Renal pelvis (tissue), 4 donors: ENCODE results near the gene EIF5B. TPM values are rescaled to one million over a fixed set of nuclear protein-coding genes. Genes with fewer than 3 reads are reported as not detected.
"Not testable (repeated sequence)": the region's sequence is repeated elsewhere in the genome, so short reads cannot be mapped to it uniquely, and the experiment has no call there.

Experiments used
- DNase-seq: peaks from one replicate; pipeline ENCODE4 v3.0.0-alpha.2; 2013
- polyA plus RNA-seq, 3 donors: library from polyadenylated mRNA; unstranded; fragments of 120-200 nt; gene quantifications; one replicate each; pipeline ENCODE4 v1.2.1, GENCODE V29; 2013; ENCODE audit not compliant: insufficient read length in 3 of 3

EIF5B gene
- polyA plus RNA-seq, 3 donors, result 60.6 to 76.2 (median 65.0) TPM

GRCh38 chr2:99354825-99355224, 17.6 kb downstream of the EIF5B start:
- not testable (repeated sequence) for DNase-seq

DNA sequence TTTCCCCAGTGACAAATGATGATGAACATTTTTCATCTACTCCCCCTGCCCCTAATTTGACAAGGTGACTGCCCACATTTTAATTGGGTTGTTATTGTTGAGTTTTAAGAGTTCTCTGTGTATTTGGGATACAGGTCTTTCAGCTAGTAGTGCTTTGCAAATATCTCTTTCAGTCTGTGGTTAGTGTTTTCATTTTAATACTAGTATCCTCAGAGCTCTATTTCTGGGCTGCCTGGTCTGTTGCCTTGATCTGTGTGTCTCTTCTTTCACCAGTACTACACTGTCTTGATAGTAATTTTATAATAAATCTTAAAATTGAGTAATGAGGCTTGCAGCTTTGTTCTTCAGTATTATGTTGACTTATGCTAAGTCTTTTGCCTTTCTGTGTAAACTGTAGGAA, 19.7 kb downstream of the EIF5B start:
- no peak for DNase-seq

DNA sequence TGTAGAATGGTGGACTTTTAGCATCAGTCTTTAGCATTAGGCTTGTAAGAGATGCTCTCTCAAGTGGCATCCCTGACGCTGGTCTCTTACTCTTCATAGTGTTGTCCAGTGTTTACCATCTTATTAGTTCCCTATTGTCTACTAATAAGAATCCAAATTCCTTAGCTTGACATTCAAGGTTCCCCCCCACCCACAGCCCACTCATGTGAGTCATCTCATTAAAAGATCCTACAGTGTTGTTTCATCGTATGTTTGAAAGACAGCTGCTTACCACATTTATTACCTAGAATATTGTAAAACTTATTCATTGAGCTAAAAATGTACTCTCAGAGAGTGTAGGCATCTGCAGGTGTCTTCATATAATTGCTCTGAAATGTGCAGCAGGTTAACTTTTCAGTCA, 28.5 kb downstream of the EIF5B start:
- DNase-seq, result no peak

- DNase-seq, result not testable (repeated sequence)
Observed at GRCh38 chr2:99368854-99369253, 31.7 kb downstream of the EIF5B start.

DNA sequence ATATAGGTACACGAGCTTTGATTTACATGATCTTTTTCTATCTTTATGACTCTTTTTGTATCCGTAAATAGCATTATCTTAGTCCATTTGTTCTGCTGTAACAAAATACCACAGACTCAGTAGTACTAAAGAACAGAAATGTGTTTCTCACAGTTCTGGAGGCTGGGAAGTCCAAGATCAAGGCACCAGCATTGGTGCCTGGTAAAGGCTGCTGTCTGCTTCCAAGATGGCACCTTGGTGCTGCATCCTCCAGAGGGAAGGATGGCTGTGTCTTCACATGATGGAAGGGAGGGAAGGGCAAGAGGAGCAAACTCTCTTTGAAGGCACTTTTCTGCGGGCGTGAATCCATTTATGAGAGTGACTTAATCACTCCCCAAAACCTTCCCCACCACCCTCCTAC, 36.0 kb downstream of the EIF5B start:
- no peak for DNase-seq

DNA sequence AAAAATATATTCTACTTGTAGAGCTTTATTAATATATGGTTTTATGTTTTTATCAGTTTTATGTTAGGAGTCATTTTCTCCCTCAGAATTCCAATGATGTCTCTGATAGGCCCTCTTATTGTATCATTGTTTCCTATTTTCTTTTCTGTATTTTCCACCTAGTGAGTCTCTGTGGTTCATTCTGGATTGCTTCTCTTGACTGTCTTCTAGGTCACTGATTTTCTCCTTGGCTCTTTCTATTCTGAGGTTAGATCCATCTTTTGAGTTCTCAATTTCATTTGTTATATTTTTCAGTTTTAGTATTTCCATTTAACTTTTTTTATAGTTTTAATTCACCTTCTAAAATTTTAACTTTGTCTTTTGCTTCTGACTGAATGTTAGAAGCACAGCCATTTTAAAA, 37.6 kb downstream of the EIF5B start:
- DNase-seq, result no peak

GRCh38 chr2:99376254-99376864, 39.2 kb downstream of the EIF5B start:
- DNase-seq, result no peak

GRCh38 chr2:99377879-99378278, 40.7 kb downstream of the EIF5B start:
- no peak for DNase-seq

- DNase-seq, result no peak
Observed at GRCh38 chr2:99380376-99381010, 43.3 kb downstream of the EIF5B start.

- DNase-seq, result no peak
Observed at GRCh38 chr2:99382143-99382542, 45.0 kb downstream of the EIF5B start.

DNA sequence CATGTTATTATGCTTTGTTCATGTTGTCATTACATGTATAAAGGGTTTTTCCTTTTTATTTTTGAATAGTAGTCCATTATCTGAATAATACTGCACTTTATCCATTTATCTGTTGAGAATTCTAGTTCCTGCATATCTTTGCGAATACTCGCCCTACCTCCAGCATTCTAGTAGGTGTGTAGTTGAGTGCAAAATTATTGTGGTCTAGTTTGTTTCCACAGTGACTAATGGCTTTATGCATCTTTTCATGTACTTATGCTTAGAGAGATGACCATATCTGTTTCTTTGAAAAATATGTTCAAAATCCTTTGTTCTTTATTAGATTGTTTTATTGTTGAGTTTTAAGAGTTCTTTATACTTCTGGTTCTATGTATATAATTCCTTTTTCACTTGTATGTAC, 48.8 kb downstream of the EIF5B start:
- no peak for DNase-seq

GRCh38 chr2:99388892-99389291, 51.7 kb downstream of the EIF5B start:
- DNase-seq, result no peak

DNA sequence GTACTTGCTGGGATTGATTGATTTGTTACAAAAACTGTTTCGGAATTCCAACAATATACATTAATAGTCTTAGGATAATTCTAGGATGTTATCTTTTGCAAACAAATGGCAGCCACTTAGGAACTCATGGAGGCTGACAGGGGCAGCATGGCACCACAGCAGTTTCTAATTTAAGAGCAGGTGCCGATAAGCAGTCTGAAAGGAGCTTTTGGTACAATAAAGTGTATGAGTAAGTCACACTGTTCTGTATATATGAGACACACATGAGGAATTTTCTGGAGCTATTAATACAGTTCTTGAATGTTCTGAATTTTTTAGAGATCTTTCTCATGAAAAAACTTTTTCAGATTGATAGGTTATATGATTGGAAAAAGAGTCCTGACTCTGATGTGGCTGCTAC, 52.2 kb downstream of the EIF5B start:
- DNase-seq, result no peak

DNA sequence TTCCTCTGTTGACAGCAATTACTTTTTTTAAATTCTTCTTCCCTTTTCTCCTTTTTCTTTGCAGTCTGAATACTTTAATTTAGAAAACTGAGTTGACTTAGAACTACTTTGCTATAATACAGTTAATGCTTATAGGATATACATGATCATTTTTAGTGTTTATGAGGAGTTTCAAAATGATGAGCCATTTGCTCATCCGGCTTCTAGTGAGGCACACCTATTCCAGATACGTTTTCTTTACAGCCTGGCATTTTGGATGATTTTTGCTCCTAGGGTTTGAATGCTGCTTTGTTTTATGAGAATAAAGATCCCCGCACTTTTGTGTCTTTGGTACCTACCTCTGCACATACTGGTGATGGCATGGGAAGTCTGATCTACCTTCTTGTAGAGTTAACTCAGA, 52.8 kb downstream of the EIF5B start:
- DNase-seq, result no peak

DNA sequence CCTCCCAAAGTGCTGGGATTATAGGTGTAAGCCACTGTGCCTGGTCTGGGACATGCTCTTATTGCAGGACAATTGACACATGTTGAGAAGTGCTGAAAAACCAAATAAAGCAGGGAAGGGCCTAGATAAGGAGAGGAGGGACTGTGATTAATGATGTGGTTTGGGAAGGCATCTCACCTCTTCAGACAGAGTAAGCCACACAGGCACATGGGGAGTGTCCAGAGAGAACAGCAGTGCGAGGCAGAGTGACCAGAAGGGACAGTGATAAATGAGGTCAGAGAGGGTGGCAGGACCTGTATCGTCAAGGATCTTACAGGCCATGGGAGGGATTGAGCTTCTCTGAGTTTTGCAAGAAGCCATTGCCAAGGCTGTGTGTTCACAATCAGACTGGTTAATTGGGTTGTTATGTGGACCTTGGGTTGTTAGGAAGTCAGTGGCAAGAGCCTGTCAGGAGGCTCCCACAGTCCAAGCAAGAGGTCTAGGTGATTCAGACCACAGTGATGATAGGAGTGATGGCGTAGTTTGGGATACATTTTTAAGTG, 58.5 kb downstream of the EIF5B start:
- DNase-seq, result no peak

GRCh38 chr2:99397266-99397920, 60.2 kb downstream of the EIF5B start:
- DNase-seq, result no peak

DNA sequence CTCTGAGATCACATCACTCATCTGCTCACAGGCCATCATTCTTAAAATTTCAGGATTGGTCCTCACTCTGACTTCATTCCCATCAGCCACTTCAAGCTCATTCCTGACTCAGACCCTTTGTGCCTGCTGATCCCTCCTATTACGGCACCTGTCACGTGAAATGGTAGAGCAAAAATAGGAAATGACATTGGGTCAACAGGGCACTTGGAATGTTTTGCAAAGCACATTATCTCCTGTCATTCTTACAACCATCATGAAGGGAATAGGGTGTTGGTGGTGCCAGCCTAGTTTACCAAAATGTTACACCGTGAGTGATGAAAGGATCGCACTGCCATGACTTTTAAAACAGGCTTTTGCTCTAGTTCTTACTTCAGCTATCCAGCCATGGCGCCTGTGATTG, 61.1 kb downstream of the EIF5B start:
- DNase-seq, result no peak

GRCh38 chr2:99399063-99399462, 61.9 kb downstream of the EIF5B start:
- DNase-seq, result no peak

DNA sequence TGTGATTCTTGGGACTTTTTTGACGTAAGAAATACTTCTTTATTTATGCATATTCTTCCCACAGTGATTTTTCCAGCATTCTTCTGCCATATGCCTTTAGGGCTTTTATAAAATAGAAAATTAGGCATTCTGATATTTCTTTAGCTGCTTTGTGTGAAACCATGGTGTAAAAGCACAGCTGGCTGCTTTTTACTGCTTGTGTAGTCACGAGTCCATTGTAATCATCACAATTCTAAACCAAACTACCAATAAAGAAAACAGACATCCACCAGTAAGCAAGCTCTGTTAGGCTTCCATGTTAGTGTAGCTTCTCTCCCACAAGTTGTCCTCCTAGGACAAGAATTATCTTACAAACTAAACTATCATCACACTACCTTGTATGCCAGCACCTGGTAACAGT, 62.6 kb downstream of the EIF5B start:
- DNase-seq, result no peak

- DNase-seq, result no peak
Observed at GRCh38 chr2:99401841-99402240, 64.7 kb downstream of the EIF5B start.

DNA sequence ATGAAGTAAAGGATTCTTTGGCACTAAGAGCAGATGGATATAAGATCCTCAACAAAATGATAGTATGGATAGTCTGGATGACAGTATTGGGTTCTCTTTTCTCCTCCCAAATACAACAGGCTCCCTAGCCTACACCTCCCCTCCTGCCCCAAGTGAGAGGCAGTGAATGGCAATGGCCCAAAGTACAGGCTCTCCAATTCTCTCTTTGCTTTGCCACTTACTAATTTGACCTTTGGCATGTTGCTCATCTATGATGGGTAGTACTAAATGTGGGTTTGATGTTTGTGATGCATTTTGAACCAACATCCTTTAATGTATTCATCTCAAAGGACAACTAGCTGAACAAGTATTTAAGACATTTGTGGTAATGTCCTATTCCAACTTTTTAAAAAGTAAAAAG, 65.9 kb downstream of the EIF5B start:
- no peak for DNase-seq

- peak; percentile 28 for DNase-seq
Observed at GRCh38 chr2:99403524-99403923, 66.3 kb downstream of the EIF5B start.

DNA sequence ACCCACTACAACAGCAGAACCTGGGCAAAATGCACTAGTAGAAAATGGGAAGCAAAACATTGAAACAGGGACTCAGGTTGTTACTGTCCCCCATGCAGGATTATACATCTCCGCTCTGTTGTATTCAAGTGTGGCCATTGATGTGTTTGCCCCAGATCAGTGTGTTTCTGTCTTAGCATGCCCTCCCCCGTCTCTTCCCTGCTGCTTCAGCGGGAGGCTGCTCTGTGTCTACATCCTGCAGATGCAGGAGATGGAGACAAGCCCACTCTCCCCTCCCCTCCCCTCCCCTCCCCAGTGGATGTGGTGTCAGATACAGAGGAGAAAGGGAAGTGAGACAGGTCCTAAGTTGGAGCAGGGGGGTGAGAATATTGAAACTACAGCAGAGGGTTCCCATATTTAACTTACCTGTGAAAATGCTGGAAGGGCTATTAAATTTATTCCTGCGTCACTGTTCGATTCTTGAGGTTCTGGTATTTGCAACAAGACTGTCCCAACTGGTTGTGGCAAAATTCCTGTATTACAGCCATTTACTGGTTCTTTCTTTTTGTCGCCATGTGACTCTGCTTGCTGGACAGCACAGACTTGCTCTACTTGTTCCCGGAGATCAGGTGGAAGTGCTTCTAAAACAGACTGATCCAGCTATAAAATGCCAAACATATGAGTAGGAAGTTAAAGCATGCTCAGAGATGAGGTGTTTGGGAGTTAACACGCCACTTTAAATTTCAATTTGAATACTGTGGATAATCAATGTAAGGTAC, 67.0 kb downstream of the EIF5B start:
- DNase-seq, result no peak
